H9 (cell line): ENCODE results near the gene CENPA. TPM values are rescaled to one million over a fixed set of nuclear protein-coding genes. Genes with fewer than 3 reads are reported as not detected.

Experiments used
- DNase-seq: peaks from one replicate; pipeline ENCODE4 v3.0.0-alpha.2; 2017
- H2AFZ ChIP-seq: one replicate; pipeline ENCODE4 v1.6.1; 2013; ENCODE audit warnings: mild to moderate bottlenecking, low read length, control low read depth, moderate library complexity
- H2AK5ac ChIP-seq: 2 replicates; pipeline ENCODE4 v1.6.1; 2013; ENCODE audit warnings: low read length, control low read depth, mixed read lengths; ENCODE audit not compliant: insufficient read length
- H2BK120ac ChIP-seq: one replicate; pipeline ENCODE4 v1.6.1; 2013; ENCODE audit warnings: low read depth, mild to moderate bottlenecking, low read length, control low read depth, inconsistent platforms; ENCODE audit not compliant: poor library complexity, severe bottlenecking
- H2BK12ac ChIP-seq: 2 replicates; pipeline ENCODE4 v1.6.1; 2013; ENCODE audit warnings: low read length, control low read depth, mixed read lengths, low read depth; ENCODE audit not compliant: insufficient read length
- H2BK15ac ChIP-seq: 2 replicates; pipeline ENCODE4 v1.6.1; 2013; ENCODE audit warnings: low read depth, low read length, control low read depth
- H2BK20ac ChIP-seq: one replicate; pipeline ENCODE4 v1.6.1; 2013; ENCODE audit warnings: low read depth, mild to moderate bottlenecking, low read length, control low read depth, inconsistent platforms; ENCODE audit not compliant: poor library complexity, severe bottlenecking
- H2BK5ac ChIP-seq: 2 replicates; pipeline ENCODE4 v1.6.1; 2013; ENCODE audit warnings: low read length, control low read depth, mixed read lengths; ENCODE audit not compliant: insufficient read length
- H3K14ac ChIP-seq: 2 replicates; pipeline ENCODE4 v1.6.1; 2013; ENCODE audit warnings: low read length, control low read depth; ENCODE audit not compliant: insufficient read depth
- H3K18ac ChIP-seq: 2 replicates; pipeline ENCODE4 v1.6.1; 2013; ENCODE audit warnings: low read depth, mild to moderate bottlenecking, mixed read lengths, low read length, control low read depth; ENCODE audit not compliant: insufficient read length
- H3K23ac ChIP-seq: 2 replicates; pipeline ENCODE4 v1.6.1; 2013; ENCODE audit warnings: low read length, control low read depth, mixed read lengths, low read depth; ENCODE audit not compliant: insufficient read length
- H3K23me2 ChIP-seq: 2 replicates; pipeline ENCODE4 v1.6.1; 2013; ENCODE audit warnings: low read depth, mild to moderate bottlenecking, mixed read lengths, low read length, control low read depth; ENCODE audit not compliant: insufficient read length, poor library complexity, severe bottlenecking
- H3K27ac ChIP-seq: 2 replicates; pipeline ENCODE4 v1.5.1; 2013; ENCODE audit warnings: low read length, control low read depth, mixed read lengths, low read depth; ENCODE audit not compliant: insufficient read length
- H3K27me3 ChIP-seq: 2 replicates; pipeline ENCODE4 v1.6.1; 2013; ENCODE audit warnings: low read length, control low read depth, inconsistent platforms; ENCODE audit not compliant: insufficient read depth
- H3K4ac ChIP-seq: 2 replicates; pipeline ENCODE4 v1.6.1; 2013; ENCODE audit warnings: low read depth, mild to moderate bottlenecking, control low read depth, inconsistent platforms, low read length, moderate library complexity
- H3K4me1 ChIP-seq: 2 replicates; pipeline ENCODE4 v1.6.1; 2013; ENCODE audit warnings: low read length, control low read depth, inconsistent platforms; ENCODE audit not compliant: insufficient read depth
- H3K4me2 ChIP-seq: 2 replicates; pipeline ENCODE4 v1.6.1; 2013; ENCODE audit warnings: low read length, control low read depth, mixed read lengths; ENCODE audit not compliant: insufficient read length, insufficient read depth
- H3K56ac ChIP-seq: 2 replicates; pipeline ENCODE4 v1.6.1; 2013; ENCODE audit warnings: low read depth, mild to moderate bottlenecking, mixed read lengths, low read length, control low read depth; ENCODE audit not compliant: insufficient read length
- H3K79me1 ChIP-seq: 2 replicates; pipeline ENCODE4 v1.6.1; 2013; ENCODE audit warnings: low read depth, mild to moderate bottlenecking, moderate library complexity, low read length, control low read depth, inconsistent platforms; ENCODE audit not compliant: insufficient read depth, poor library complexity, severe bottlenecking
- H3K79me2 ChIP-seq: 2 replicates; pipeline ENCODE4 v1.6.1; 2013; ENCODE audit warnings: low read length, control low read depth, inconsistent platforms; ENCODE audit not compliant: insufficient read depth
- H3K9ac ChIP-seq: 2 replicates; pipeline ENCODE4 v1.6.1; 2013; ENCODE audit warnings: low read length, control low read depth, mixed read lengths; ENCODE audit not compliant: insufficient read length; ENCODE audit errors: extremely low read depth
- H3K9me3 ChIP-seq: one replicate; pipeline ENCODE4 v1.6.1; 2013; ENCODE audit warnings: low read depth, low read length, inconsistent platforms; ENCODE audit not compliant: control insufficient read depth
- H3T11ph ChIP-seq: one replicate; pipeline ENCODE4 v1.6.1; 2013; ENCODE audit warnings: mild to moderate bottlenecking, low read length, control low read depth, inconsistent platforms
- H4K20me1 ChIP-seq: one replicate; pipeline ENCODE4 v1.6.1; 2013; ENCODE audit not compliant: control insufficient read depth, insufficient read length, insufficient read depth
- H4K5ac ChIP-seq: 2 replicates; pipeline ENCODE4 v1.6.1; 2013; ENCODE audit warnings: low read depth, mild to moderate bottlenecking, mixed read lengths, low read length, control low read depth; ENCODE audit not compliant: insufficient read length
- H4K8ac ChIP-seq: replicated peaks from 2 replicates; pipeline ENCODE4 v1.6.1; 2013; ENCODE audit warnings: low read length, control low read depth, mixed read lengths, low read depth; ENCODE audit not compliant: insufficient read length
- H4K91ac ChIP-seq: 2 replicates; pipeline ENCODE4 v1.6.1; 2013; ENCODE audit warnings: low read depth, mild to moderate bottlenecking, moderate library complexity, mixed read lengths, low read length, control low read depth; ENCODE audit not compliant: insufficient read length
- H3K27ac Mint-ChIP-seq, 3 experiments: 2 replicates in 2 of 3; 3 replicates in 1 of 3; pipeline ENCODE4 v1.8.0; 2020 to 2021; ENCODE audit warnings: mixed read lengths in 3 of 3, mild to moderate bottlenecking in 1 of 3, moderate library complexity in 1 of 3
- H3K27me3 Mint-ChIP-seq: 2 replicates; pipeline ENCODE4 v1.8.0; 2021; ENCODE audit warnings: low read depth, mild to moderate bottlenecking, moderate library complexity, mixed read lengths
- H3K36me3 Mint-ChIP-seq, 3 experiments: 2 replicates in 2 of 3; 3 replicates in 1 of 3; pipeline ENCODE4 v1.8.0; 2020 to 2021; ENCODE audit warnings: low read depth in 3 of 3, mixed read lengths in 3 of 3; ENCODE audit not compliant: insufficient read depth in 1 of 3
- H3K4me1 Mint-ChIP-seq, 2 experiments: 2 replicates each; pipeline ENCODE4 v1.8.0; 2020; ENCODE audit warnings: mixed read lengths in 2 of 2
- H3K4me3 Mint-ChIP-seq, 2 experiments: 2 replicates in 1 of 2; 3 replicates in 1 of 2; pipeline ENCODE4 v1.8.0; 2020 to 2021; ENCODE audit warnings: mild to moderate bottlenecking in 2 of 2, mixed read lengths in 2 of 2, moderate library complexity in 1 of 2
- H3K9me3 Mint-ChIP-seq, 2 experiments: 2 replicates in 1 of 2; 3 replicates in 1 of 2; pipeline ENCODE4 v1.8.0; 2020; ENCODE audit warnings: mild to moderate bottlenecking in 2 of 2, mixed read lengths in 2 of 2, moderate library complexity in 1 of 2
- WGBS: extraction: QIAGEN DNeasy Blood & Tissue Kit; methylation state at CpG from one replicate; pipeline ENCODE4 v1.1.7; 2013; ENCODE audit warnings: missing lambda C conversion rate, low lambda C conversion rate, mixed read lengths; ENCODE audit not compliant: insufficient read length; ENCODE audit errors: extremely low coverage; 5-methylcytosine and 5-hydroxymethylcytosine counted together
- total RNA-seq: library from RNA; stranded (reverse); gene quantifications from 2 replicates; pipeline ENCODE4 v1.2.1, GENCODE V29; 2021
- TF ChIP-seq, protein P1 (sequence below): fragments of 200-600 bp; sonication (generic); conservative IDR thresholded peaks from 3 replicates; pipeline ENCODE4 v1.8.0; 2021; ENCODE audit warnings: antibody characterized with exemption, mild to moderate bottlenecking

CENPA gene
- total RNA-seq, 1 experiment from 2014 or later, result 19.3 TPM

GRCh38 chr2:26778507-26778906, 7.3 kb upstream of the CENPA start:
- H3K36me3 Mint-ChIP-seq, result peaks cover 5 to 41% (median 11%) of the 10 kb centered on the region in 3 experiments; a peak in 6 of 7 replicates

More at GRCh38 chr2:26778507-26778906, 7.3 kb upstream of the CENPA start:
- Mint-ChIP-seq H3K4me1 (no peaks in the 10 kb centered on the region), H3K27ac (no peak overlapping the region), H3K4me3 (no peak overlapping the region), H3K27me3 (0 out of 2 replicates have a peak, but pooled peaks cover under 1% of the 10 kb centered on the region), H3K9me3 (no peaks in the 10 kb centered on the region)
- H3K4ac ChIP-seq, result no peak overlapping the region
- no peak overlapping the region for H3K23ac ChIP-seq
- H3T11ph ChIP-seq, result no peak overlapping the region
- H2AK5ac ChIP-seq, result no peak overlapping the region
- H3K27me3 ChIP-seq, result no peaks in the 10 kb centered on the region
- H3K4me2 ChIP-seq, result no peak overlapping the region
- no peaks in the 10 kb centered on the region for H3K79me2 ChIP-seq
- no peaks in the 10 kb centered on the region for H3K23me2 ChIP-seq
- no peak overlapping the region for H2AFZ ChIP-seq
- H2BK120ac ChIP-seq, result no peak overlapping the region
- H3K4me1 ChIP-seq, result no peaks in the 10 kb centered on the region
- no CpG with 5 or more reads among the region's 3 CpGs for WGBS
- H2BK15ac ChIP-seq, result no peak overlapping the region
- H2BK5ac ChIP-seq, result no peak overlapping the region
- no peak overlapping the region for H2BK12ac ChIP-seq
- no peaks in the 10 kb centered on the region for H3K9me3 ChIP-seq
- no peak overlapping the region for H4K91ac ChIP-seq
- no peaks in the 10 kb centered on the region for H4K20me1 ChIP-seq
- H4K5ac ChIP-seq, result no peak overlapping the region
- H3K14ac ChIP-seq, result no peak overlapping the region
- H3K27ac ChIP-seq, result no peak overlapping the region
- DNase-seq, result no peak
- no peak overlapping the region for H3K56ac ChIP-seq
- no peak overlapping the region for H2BK20ac ChIP-seq
- TF ChIP-seq, protein P1, sequence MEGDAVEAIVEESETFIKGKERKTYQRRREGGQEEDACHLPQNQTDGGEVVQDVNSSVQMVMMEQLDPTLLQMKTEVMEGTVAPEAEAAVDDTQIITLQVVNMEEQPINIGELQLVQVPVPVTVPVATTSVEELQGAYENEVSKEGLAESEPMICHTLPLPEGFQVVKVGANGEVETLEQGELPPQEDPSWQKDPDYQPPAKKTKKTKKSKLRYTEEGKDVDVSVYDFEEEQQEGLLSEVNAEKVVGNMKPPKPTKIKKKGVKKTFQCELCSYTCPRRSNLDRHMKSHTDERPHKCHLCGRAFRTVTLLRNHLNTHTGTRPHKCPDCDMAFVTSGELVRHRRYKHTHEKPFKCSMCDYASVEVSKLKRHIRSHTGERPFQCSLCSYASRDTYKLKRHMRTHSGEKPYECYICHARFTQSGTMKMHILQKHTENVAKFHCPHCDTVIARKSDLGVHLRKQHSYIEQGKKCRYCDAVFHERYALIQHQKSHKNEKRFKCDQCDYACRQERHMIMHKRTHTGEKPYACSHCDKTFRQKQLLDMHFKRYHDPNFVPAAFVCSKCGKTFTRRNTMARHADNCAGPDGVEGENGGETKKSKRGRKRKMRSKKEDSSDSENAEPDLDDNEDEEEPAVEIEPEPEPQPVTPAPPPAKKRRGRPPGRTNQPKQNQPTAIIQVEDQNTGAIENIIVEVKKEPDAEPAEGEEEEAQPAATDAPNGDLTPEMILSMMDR, result no peak
- H3K79me1 ChIP-seq, result no peaks in the 10 kb centered on the region
- H3K9ac ChIP-seq, result no peak overlapping the region
- H3K18ac ChIP-seq, result no peak overlapping the region
- H4K8ac ChIP-seq, result no peak overlapping the region
